ENCODE data around the gene SLC25A25.

- TF ChIP-seq EP300 (IDR thresholded peaks at IDR 0.05), result no peak
- no peak for TF ChIP-seq CTCF (IDR thresholded peaks at IDR 0.05)
- no peak for TF ChIP-seq POLR2A (IDR thresholded peaks at IDR 0.05)
These were observed 52.9 kb downstream of the SLC25A25 start for GRCh38 chr9:128120741-128121465.
